Measurements from ENCODE around the gene RHOBTB3.

GRCh38 chr5:95804736-95805539, 73.8 kb downstream of the RHOBTB3 start:
- TF ChIP-seq ZNF217 (IDR thresholded peaks at IDR 0.05) (no peak), NBN (IDR thresholded peaks at IDR 0.05) (no peak), HSF1 (IDR thresholded peaks at IDR 0.05; ENCODE audit: low read depth, low read length) (no peak), SP1 (IDR thresholded peaks at IDR 0.05; ENCODE audit: low read depth, low read length) (no peak), MXI1 (IDR thresholded peaks at IDR 0.05; ENCODE audit: low read depth, low read length) (no peak), ZNF687 (IDR thresholded peaks at IDR 0.05) (no peak), ELK1 (IDR thresholded peaks at IDR 0.05; ENCODE audit: low read depth, low read length) (no peak), ATF3 (IDR thresholded peaks at IDR 0.05; ENCODE audit: borderline replicate concordance, extremely low read depth, low read depth, low read length) (no peak), CHD4 (IDR thresholded peaks at IDR 0.05) (no peak), POLR2AphosphoS5 (IDR thresholded peaks at IDR 0.05; ENCODE audit: low read length) (no peak), SMC3 (IDR thresholded peaks at IDR 0.05; ENCODE audit: borderline replicate concordance, low read length) (no peak), STAT3 (IDR thresholded peaks at IDR 0.05; ENCODE audit: low read depth, low read length) (no peak)
